Astrocyte of the cerebellum (primary cell): Measurements from ENCODE around the gene VASH1.
"Not testable (repeated sequence)": the region's sequence is repeated elsewhere in the genome, so short reads cannot be mapped to it uniquely, and the experiment has no call there.

ENCODE experiments used
- DNase-seq: peaks from one replicate; pipeline ENCODE4 v3.0.0-alpha.2; 2011; ENCODE audit warnings: low read depth
- H3K4me3 ChIP-seq: 2 replicates; pipeline ENCODE4 v1.5.1; 2011; ENCODE audit warnings: mild to moderate bottlenecking, low read depth, low read length, moderate library complexity
- CTCF ChIP-seq: IDR thresholded peaks from 2 replicates; pipeline ENCODE4 v1.5.1; 2012; ENCODE audit warnings: low read length, low read depth, moderate library complexity, mild to moderate bottlenecking; ENCODE audit errors: missing control alignments
- in situ Hi-C: cut with HindIII; loops from 2 replicates; pipeline ENCODE4 v1.10.0; 2017; ENCODE audit warnings: low sequenced_read_pairs

VASH1 gene

DNA sequence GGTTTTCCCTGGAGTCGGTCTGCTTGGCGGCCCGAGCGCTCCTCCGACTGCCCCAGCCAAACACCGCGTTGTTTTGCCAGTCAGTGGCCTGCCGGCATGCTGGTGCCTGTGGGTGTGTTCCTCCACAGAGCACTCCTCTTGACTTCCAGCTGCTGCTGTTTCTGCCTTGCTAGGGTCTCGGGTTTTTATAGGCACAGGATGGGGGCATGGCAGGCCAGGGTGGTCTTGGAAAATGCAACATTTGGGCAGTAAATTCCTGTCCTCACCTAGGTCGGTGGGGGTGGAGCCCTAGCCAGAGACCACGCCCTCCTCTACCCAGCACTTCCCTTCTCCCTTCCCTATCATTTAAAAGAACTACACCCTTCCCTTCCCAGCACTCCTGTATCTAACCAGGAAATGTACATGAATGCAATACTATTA lies 34.7 kb upstream of the VASH1 start:
- no peak overlapping the region for H3K4me3 ChIP-seq
- no peak for TF ChIP-seq CTCF
- no peak for DNase-seq
- in situ Hi-C loops: no loop called here

- no peak for TF ChIP-seq CTCF
- DNase-seq: no peak
- H3K4me3 ChIP-seq: no peak overlapping the region
- in situ Hi-C loops: no loop called here
Observed at GRCh38 chr14:76727384-76727783, 33.9 kb upstream of the VASH1 start.

DNA sequence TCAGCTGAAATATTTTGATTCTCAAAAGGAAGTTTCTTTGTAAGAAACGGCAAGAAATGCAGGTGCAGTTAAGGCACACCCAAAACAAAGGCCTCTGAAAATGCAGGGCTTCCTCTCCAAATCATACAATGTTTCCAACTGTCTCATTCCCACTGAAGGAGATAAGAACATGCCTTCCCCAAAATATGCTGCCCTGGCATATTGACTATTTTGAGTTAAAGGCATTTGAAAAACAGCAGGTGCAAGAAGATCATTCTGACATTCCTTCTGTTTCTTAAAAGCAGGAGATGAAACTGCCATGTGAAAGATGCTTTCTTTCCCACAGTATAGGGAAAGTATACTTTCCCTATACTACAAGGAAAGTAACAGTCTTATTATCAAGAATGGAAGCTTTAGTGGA lies 33.4 kb upstream of the VASH1 start:
- DNase-seq: no peak
- H3K4me3 ChIP-seq: no peak overlapping the region
- in situ Hi-C loops: no loop called here
- no peak for TF ChIP-seq CTCF

DNA sequence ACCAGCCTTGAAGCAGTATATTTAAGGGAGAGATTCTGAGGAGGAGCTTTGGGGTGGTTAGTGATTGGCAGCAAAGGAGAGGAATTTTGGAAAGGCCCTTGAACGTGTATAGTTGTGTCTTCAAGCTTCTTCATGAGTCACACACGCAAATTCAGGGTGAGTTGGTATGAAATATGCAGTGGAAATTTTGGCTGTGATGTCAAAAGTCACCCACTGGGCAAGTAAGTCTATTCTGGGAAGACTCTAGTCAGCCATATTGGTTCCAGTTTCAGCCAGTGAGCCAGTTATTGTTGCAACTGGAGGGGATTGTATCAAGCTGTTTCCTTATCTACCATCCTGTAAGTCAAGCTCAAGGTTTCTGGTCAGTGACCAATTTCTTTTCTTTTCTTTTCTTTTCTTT lies 32.0 kb upstream of the VASH1 start:
- in situ Hi-C loops: no loop called here
- no peak overlapping the region for H3K4me3 ChIP-seq
- no peak for TF ChIP-seq CTCF
- no peak for DNase-seq

DNA sequence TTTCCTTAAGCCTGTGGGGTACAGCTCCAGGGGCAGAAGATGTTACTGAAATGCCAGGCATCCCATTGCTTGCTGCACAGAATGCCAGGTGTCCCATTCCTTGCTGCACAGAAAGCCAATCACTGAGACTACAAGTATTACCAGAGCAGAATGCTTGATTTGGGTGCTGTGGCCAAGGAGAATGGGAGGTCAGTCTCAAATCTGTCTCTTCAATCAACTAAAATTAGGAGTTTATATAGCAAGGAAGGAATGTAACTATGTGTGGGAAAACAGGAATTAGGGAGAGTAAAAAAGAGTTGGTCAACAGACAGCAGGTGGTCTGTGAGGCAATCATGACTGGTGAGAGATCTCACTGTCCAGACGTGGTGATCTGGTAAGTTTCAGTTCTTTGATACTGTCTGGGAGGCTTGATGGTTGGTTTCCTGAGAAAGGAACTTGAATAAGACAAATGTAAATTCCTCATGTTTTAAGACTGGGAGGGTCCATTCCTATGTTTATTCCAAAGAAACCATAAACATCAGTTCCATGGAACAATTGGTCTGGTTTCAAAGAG lies 31.2 kb upstream of the VASH1 start:
- in situ Hi-C loops: no loop called here
- DNase-seq: no peak
- no peak overlapping the region for H3K4me3 ChIP-seq
- TF ChIP-seq CTCF: no peak

DNA sequence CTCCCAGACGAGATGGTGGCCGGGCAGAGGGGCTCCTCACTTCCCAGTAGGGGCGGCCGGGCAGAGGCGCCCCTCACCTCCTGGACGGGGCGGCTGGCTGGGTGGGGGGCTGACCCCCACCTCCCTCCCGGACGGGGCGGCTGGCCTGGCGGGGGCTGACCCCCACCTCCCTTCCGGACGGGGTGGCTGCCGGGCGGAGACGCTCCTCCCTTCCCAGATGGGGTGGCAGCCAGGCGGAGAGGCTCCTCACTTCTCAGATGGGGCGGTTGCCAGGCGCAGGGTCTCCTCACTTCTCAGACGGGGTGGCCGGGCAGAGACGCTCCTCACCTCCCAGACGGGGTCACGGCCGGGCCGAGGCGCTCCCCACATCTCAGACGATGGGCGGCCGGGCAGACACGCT lies 26.8 kb upstream of the VASH1 start:
- in situ Hi-C loops, H3K4me3 ChIP-seq: not testable (repeated sequence)

DNA sequence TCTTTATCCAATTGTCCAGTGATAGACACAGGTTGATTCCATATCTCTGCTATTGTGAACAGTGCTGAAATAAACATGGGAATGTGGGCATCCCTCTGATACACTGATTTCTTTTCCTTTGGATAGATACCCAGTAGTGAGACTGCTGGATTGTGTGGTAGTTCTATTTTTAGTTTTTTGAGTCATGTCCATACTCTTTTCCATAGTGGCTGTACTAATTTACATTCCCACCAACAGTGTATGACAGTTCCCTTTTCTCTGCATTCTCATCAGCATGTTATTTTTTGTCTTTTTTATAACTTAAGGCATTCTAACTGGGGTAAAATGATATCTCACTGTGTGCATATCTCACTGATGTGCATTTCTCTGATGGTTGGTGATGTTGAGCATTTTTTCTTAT lies 24.8 kb upstream of the VASH1 start:
- no peak for TF ChIP-seq CTCF
- H3K4me3 ChIP-seq: no peak overlapping the region
- in situ Hi-C loops: no loop called here
- no peak for DNase-seq

More for the DNA sequence above, 26.8 kb upstream of the VASH1 start:
- DNase-seq: not testable (repeated sequence)
